Activated CD8-positive, alpha-beta T cell treated with anti-CD3 and anti-CD28 coated beads for 36 hours (primary cell): ENCODE results near the gene ROBO3. TPM values are rescaled to one million over a fixed set of nuclear protein-coding genes. Genes with fewer than 3 reads are reported as not detected.

Experiments
- ATAC-seq: fragments of 200-7000 bp; cut with Tn5 transposase; one replicate; pipeline ENCODE4 v1.10.0; 2021; ENCODE audit warnings: mild to moderate bottlenecking, moderate library complexity
- CTCF ChIA-PET: fragments of 350-600 bp; sonication (Branson Sonifier 250); formaldehyde crosslinking; loops from one replicate; lab custom pipeline; 2021; ENCODE audit warnings: antibody characterized with exemption; lab: Charles Lee
- POLR2A ChIA-PET: fragments of 350-600 bp; sonication (Branson Sonifier 250); formaldehyde crosslinking; loops from one replicate; lab custom pipeline; 2021; ENCODE audit warnings: antibody characterized with exemption; lab: Charles Lee
- DNase-seq: peaks from one replicate; pipeline ENCODE4 v3.0.0-alpha.2; 2020
- H3K27ac Mint-ChIP-seq: one replicate; pipeline ENCODE4 v1.8.0; 2021; ENCODE audit warnings: mild to moderate bottlenecking, mixed read lengths
- H3K27me3 Mint-ChIP-seq: one replicate; pipeline ENCODE4 v1.8.0; 2021; ENCODE audit warnings: mixed read lengths
- H3K36me3 Mint-ChIP-seq: one replicate; pipeline ENCODE4 v1.8.0; 2021; ENCODE audit warnings: low read depth, mixed read lengths
- H3K4me1 Mint-ChIP-seq: one replicate; pipeline ENCODE4 v1.8.0; 2021; ENCODE audit warnings: low read depth, mixed read lengths
- H3K4me3 Mint-ChIP-seq: one replicate; pipeline ENCODE4 v1.8.0; 2021; ENCODE audit warnings: mild to moderate bottlenecking, moderate library complexity, mixed read lengths
- H3K9me3 Mint-ChIP-seq: one replicate; pipeline ENCODE4 v1.8.0; 2021; ENCODE audit warnings: mixed read lengths
- CTCF ChIP-seq: fragments of 200-600 bp; IDR thresholded peaks from one replicate; pipeline ENCODE4 v1.8.0; 2022; ENCODE audit warnings: antibody characterized with exemption, mild to moderate bottlenecking
- intact Hi-C: fragments of 100-400 bp; cut with micrococcal nuclease; formaldehyde crosslinking; loops from one replicate; pipeline ENCODE4 v1.10.0; 2022
- total RNA-seq, 2 experiments: library from RNA; stranded (reverse); gene quantifications; one replicate each; pipeline ENCODE4 v1.2.3, GENCODE V29; 2021

Gene ROBO3
- total RNA-seq, 2 experiments from 2014 or later: 17.6 to 18.4 TPM

- DNase-seq (no peak), ATAC-seq (no peak)
- H3K27me3 Mint-ChIP-seq: peaks cover 77% of the 10 kb centered on the region
- intact Hi-C loops: no loop called here
- H3K9me3 Mint-ChIP-seq: no peaks in the 10 kb centered on the region
- TF ChIP-seq CTCF: no peak
- ChIA-PET CTCF (no interaction called here), POLR2A (interaction anchor here (0.6 kb wide), 1 partner anchor 246 kb away, joined by 3 read pairs; the partner anchor contains the start of gene TBRG1)
- no peak overlapping the region for H3K4me3 Mint-ChIP-seq
- H3K27ac Mint-ChIP-seq: no peak overlapping the region
- no peaks in the 10 kb centered on the region for H3K36me3 Mint-ChIP-seq
- H3K4me1 Mint-ChIP-seq: peaks cover 28% of the 10 kb centered on the region
These were observed 4.1 kb downstream of the ROBO3 start for GRCh38 chr11:124869331-124869730.

- no peak for ATAC-seq
- CTCF ChIA-PET: no interaction called here
- intact Hi-C loops: no loop called here
These were observed 4.7 kb downstream of the ROBO3 start for GRCh38 chr11:124869856-124870387.

GRCh38 chr11:124870430-124870829 lies 5.2 kb downstream of the ROBO3 start:
- ATAC-seq (no peak), DNase-seq (no peak)
- Mint-ChIP-seq H3K36me3 (no peaks in the 10 kb centered on the region), H3K27ac (no peak overlapping the region), H3K4me3 (no peak overlapping the region), H3K27me3 (peaks cover 73% of the 10 kb centered on the region), H3K4me1 (peaks cover 24% of the 10 kb centered on the region), H3K9me3 (no peaks in the 10 kb centered on the region)
- intact Hi-C loops: no loop called here
- CTCF ChIA-PET: no interaction called here
- POLR2A ChIA-PET: interaction anchor here (1.3 kb wide), 1 partner anchor 25 kb away, joined by 3 read pairs; no protein-coding TSS in a partner anchor
- no peak for TF ChIP-seq CTCF

More at GRCh38 chr11:124869856-124870387, 4.7 kb downstream of the ROBO3 start:
- Mint-ChIP-seq H3K4me3 (no peak overlapping the region), H3K27me3 (peaks cover 76% of the 10 kb centered on the region), H3K27ac (no peak overlapping the region), H3K4me1 (peaks cover 26% of the 10 kb centered on the region), H3K9me3 (no peaks in the 10 kb centered on the region), H3K36me3 (no peaks in the 10 kb centered on the region)
- POLR2A ChIA-PET: no interaction called here
- DNase-seq: no peak
- no peak for TF ChIP-seq CTCF

- no peaks in the 10 kb centered on the region for H3K9me3 Mint-ChIP-seq
- ATAC-seq: no peak
- POLR2A ChIA-PET: no interaction called here
- intact Hi-C loops: no loop called here
- H3K4me3 Mint-ChIP-seq: no peak overlapping the region
- peaks cover 61% of the 10 kb centered on the region for H3K27me3 Mint-ChIP-seq
- no peak for TF ChIP-seq CTCF
- H3K4me1 Mint-ChIP-seq: peaks cover 22% of the 10 kb centered on the region
- no peak overlapping the region for H3K27ac Mint-ChIP-seq
- CTCF ChIA-PET: interaction anchor here (0.7 to 1.2 kb wide), 2 partner anchors 35 to 228 kb away, joined by 3 to 4 read pairs; no protein-coding TSS in a partner anchor
- no peaks in the 10 kb centered on the region for H3K36me3 Mint-ChIP-seq
- DNase-seq: no peak
These were observed 7.0 kb downstream of the ROBO3 start for GRCh38 chr11:124872280-124872679.

- Mint-ChIP-seq H3K27me3 (peaks cover 56% of the 10 kb centered on the region), H3K4me3 (no peak overlapping the region), H3K4me1 (peaks cover 25% of the 10 kb centered on the region), H3K9me3 (no peaks in the 10 kb centered on the region), H3K36me3 (no peaks in the 10 kb centered on the region), H3K27ac (no peak overlapping the region)
- CTCF ChIA-PET: interaction anchor here (0.7 to 1.0 kb wide), 2 partner anchors 36 to 79 kb away, joined by 3 read pairs; no protein-coding TSS in a partner anchor
- POLR2A ChIA-PET: no interaction called here
- DNase-seq: no peak
- ATAC-seq: no peak
- intact Hi-C loops: no loop called here
- TF ChIP-seq CTCF: no peak
These were observed 7.5 kb downstream of the ROBO3 start for GRCh38 chr11:124872741-124873140.
